H9 (cell line): ENCODE measurements around the gene GSPT2. TPM values are rescaled to one million over a fixed set of nuclear protein-coding genes. Genes with fewer than 3 reads are reported as not detected.

Experiments
- DNase-seq: peaks from one replicate; pipeline ENCODE4 v3.0.0-alpha.2; 2017
- H2AFZ ChIP-seq: one replicate; pipeline ENCODE4 v1.6.1; 2013; ENCODE audit warnings: mild to moderate bottlenecking, low read length, control low read depth, moderate library complexity
- H2AK5ac ChIP-seq: 2 replicates; pipeline ENCODE4 v1.6.1; 2013; ENCODE audit warnings: low read length, control low read depth, mixed read lengths; ENCODE audit not compliant: insufficient read length
- H2BK120ac ChIP-seq: one replicate; pipeline ENCODE4 v1.6.1; 2013; ENCODE audit warnings: low read depth, mild to moderate bottlenecking, low read length, control low read depth, inconsistent platforms; ENCODE audit not compliant: poor library complexity, severe bottlenecking
- H2BK12ac ChIP-seq: 2 replicates; pipeline ENCODE4 v1.6.1; 2013; ENCODE audit warnings: low read length, control low read depth, mixed read lengths, low read depth; ENCODE audit not compliant: insufficient read length
- H2BK15ac ChIP-seq: 2 replicates; pipeline ENCODE4 v1.6.1; 2013; ENCODE audit warnings: low read depth, low read length, control low read depth
- H2BK20ac ChIP-seq: one replicate; pipeline ENCODE4 v1.6.1; 2013; ENCODE audit warnings: low read depth, mild to moderate bottlenecking, low read length, control low read depth, inconsistent platforms; ENCODE audit not compliant: poor library complexity, severe bottlenecking
- H2BK5ac ChIP-seq: 2 replicates; pipeline ENCODE4 v1.6.1; 2013; ENCODE audit warnings: low read length, control low read depth, mixed read lengths; ENCODE audit not compliant: insufficient read length
- H3K14ac ChIP-seq: 2 replicates; pipeline ENCODE4 v1.6.1; 2013; ENCODE audit warnings: low read length, control low read depth; ENCODE audit not compliant: insufficient read depth
- H3K18ac ChIP-seq: 2 replicates; pipeline ENCODE4 v1.6.1; 2013; ENCODE audit warnings: low read depth, mild to moderate bottlenecking, mixed read lengths, low read length, control low read depth; ENCODE audit not compliant: insufficient read length
- H3K23ac ChIP-seq: 2 replicates; pipeline ENCODE4 v1.6.1; 2013; ENCODE audit warnings: low read length, control low read depth, mixed read lengths, low read depth; ENCODE audit not compliant: insufficient read length
- H3K23me2 ChIP-seq: 2 replicates; pipeline ENCODE4 v1.6.1; 2013; ENCODE audit warnings: low read depth, mild to moderate bottlenecking, mixed read lengths, low read length, control low read depth; ENCODE audit not compliant: insufficient read length, poor library complexity, severe bottlenecking
- H3K27ac ChIP-seq: 2 replicates; pipeline ENCODE4 v1.5.1; 2013; ENCODE audit warnings: low read length, control low read depth, mixed read lengths, low read depth; ENCODE audit not compliant: insufficient read length
- H3K27me3 ChIP-seq: 2 replicates; pipeline ENCODE4 v1.6.1; 2013; ENCODE audit warnings: low read length, control low read depth, inconsistent platforms; ENCODE audit not compliant: insufficient read depth
- H3K4ac ChIP-seq: 2 replicates; pipeline ENCODE4 v1.6.1; 2013; ENCODE audit warnings: low read depth, mild to moderate bottlenecking, control low read depth, inconsistent platforms, low read length, moderate library complexity
- H3K4me1 ChIP-seq: 2 replicates; pipeline ENCODE4 v1.6.1; 2013; ENCODE audit warnings: low read length, control low read depth, inconsistent platforms; ENCODE audit not compliant: insufficient read depth
- H3K4me2 ChIP-seq: 2 replicates; pipeline ENCODE4 v1.6.1; 2013; ENCODE audit warnings: low read length, control low read depth, mixed read lengths; ENCODE audit not compliant: insufficient read length, insufficient read depth
- H3K56ac ChIP-seq: 2 replicates; pipeline ENCODE4 v1.6.1; 2013; ENCODE audit warnings: low read depth, mild to moderate bottlenecking, mixed read lengths, low read length, control low read depth; ENCODE audit not compliant: insufficient read length
- H3K79me1 ChIP-seq: 2 replicates; pipeline ENCODE4 v1.6.1; 2013; ENCODE audit warnings: low read depth, mild to moderate bottlenecking, moderate library complexity, low read length, control low read depth, inconsistent platforms; ENCODE audit not compliant: insufficient read depth, poor library complexity, severe bottlenecking
- H3K79me2 ChIP-seq: 2 replicates; pipeline ENCODE4 v1.6.1; 2013; ENCODE audit warnings: low read length, control low read depth, inconsistent platforms; ENCODE audit not compliant: insufficient read depth
- H3K9ac ChIP-seq: 2 replicates; pipeline ENCODE4 v1.6.1; 2013; ENCODE audit warnings: low read length, control low read depth, mixed read lengths; ENCODE audit not compliant: insufficient read length; ENCODE audit errors: extremely low read depth
- H3K9me3 ChIP-seq: one replicate; pipeline ENCODE4 v1.6.1; 2013; ENCODE audit warnings: low read depth, low read length, inconsistent platforms; ENCODE audit not compliant: control insufficient read depth
- H3T11ph ChIP-seq: one replicate; pipeline ENCODE4 v1.6.1; 2013; ENCODE audit warnings: mild to moderate bottlenecking, low read length, control low read depth, inconsistent platforms
- H4K20me1 ChIP-seq: one replicate; pipeline ENCODE4 v1.6.1; 2013; ENCODE audit not compliant: control insufficient read depth, insufficient read length, insufficient read depth
- H4K5ac ChIP-seq: 2 replicates; pipeline ENCODE4 v1.6.1; 2013; ENCODE audit warnings: low read depth, mild to moderate bottlenecking, mixed read lengths, low read length, control low read depth; ENCODE audit not compliant: insufficient read length
- H4K8ac ChIP-seq: replicated peaks from 2 replicates; pipeline ENCODE4 v1.6.1; 2013; ENCODE audit warnings: low read length, control low read depth, mixed read lengths, low read depth; ENCODE audit not compliant: insufficient read length
- H4K91ac ChIP-seq: 2 replicates; pipeline ENCODE4 v1.6.1; 2013; ENCODE audit warnings: low read depth, mild to moderate bottlenecking, moderate library complexity, mixed read lengths, low read length, control low read depth; ENCODE audit not compliant: insufficient read length
- H3K27ac Mint-ChIP-seq, 3 experiments: 2 replicates in 2 of 3; 3 replicates in 1 of 3; pipeline ENCODE4 v1.8.0; 2020 to 2021; ENCODE audit warnings: mixed read lengths in 3 of 3, mild to moderate bottlenecking in 1 of 3, moderate library complexity in 1 of 3
- H3K27me3 Mint-ChIP-seq: 2 replicates; pipeline ENCODE4 v1.8.0; 2021; ENCODE audit warnings: low read depth, mild to moderate bottlenecking, moderate library complexity, mixed read lengths
- H3K36me3 Mint-ChIP-seq, 3 experiments: 2 replicates in 2 of 3; 3 replicates in 1 of 3; pipeline ENCODE4 v1.8.0; 2020 to 2021; ENCODE audit warnings: low read depth in 3 of 3, mixed read lengths in 3 of 3; ENCODE audit not compliant: insufficient read depth in 1 of 3
- H3K4me1 Mint-ChIP-seq, 2 experiments: 2 replicates each; pipeline ENCODE4 v1.8.0; 2020; ENCODE audit warnings: mixed read lengths in 2 of 2
- H3K4me3 Mint-ChIP-seq, 2 experiments: 2 replicates in 1 of 2; 3 replicates in 1 of 2; pipeline ENCODE4 v1.8.0; 2020 to 2021; ENCODE audit warnings: mild to moderate bottlenecking in 2 of 2, mixed read lengths in 2 of 2, moderate library complexity in 1 of 2
- H3K9me3 Mint-ChIP-seq, 2 experiments: 2 replicates in 1 of 2; 3 replicates in 1 of 2; pipeline ENCODE4 v1.8.0; 2020; ENCODE audit warnings: mild to moderate bottlenecking in 2 of 2, mixed read lengths in 2 of 2, moderate library complexity in 1 of 2
- WGBS: extraction: QIAGEN DNeasy Blood & Tissue Kit; methylation state at CpG from one replicate; pipeline ENCODE4 v1.1.7; 2013; ENCODE audit warnings: missing lambda C conversion rate, low lambda C conversion rate, mixed read lengths; ENCODE audit not compliant: insufficient read length; ENCODE audit errors: extremely low coverage; 5-methylcytosine and 5-hydroxymethylcytosine counted together
- total RNA-seq: library from RNA; stranded (reverse); gene quantifications from 2 replicates; pipeline ENCODE4 v1.2.1, GENCODE V29; 2021
- TF ChIP-seq, protein P1 (sequence below): fragments of 200-600 bp; sonication (generic); conservative IDR thresholded peaks from 3 replicates; pipeline ENCODE4 v1.8.0; 2021; ENCODE audit warnings: antibody characterized with exemption, mild to moderate bottlenecking

The GSPT2 gene
- total RNA-seq, 1 experiment from 2014 or later, result 53.2 TPM

DNA sequence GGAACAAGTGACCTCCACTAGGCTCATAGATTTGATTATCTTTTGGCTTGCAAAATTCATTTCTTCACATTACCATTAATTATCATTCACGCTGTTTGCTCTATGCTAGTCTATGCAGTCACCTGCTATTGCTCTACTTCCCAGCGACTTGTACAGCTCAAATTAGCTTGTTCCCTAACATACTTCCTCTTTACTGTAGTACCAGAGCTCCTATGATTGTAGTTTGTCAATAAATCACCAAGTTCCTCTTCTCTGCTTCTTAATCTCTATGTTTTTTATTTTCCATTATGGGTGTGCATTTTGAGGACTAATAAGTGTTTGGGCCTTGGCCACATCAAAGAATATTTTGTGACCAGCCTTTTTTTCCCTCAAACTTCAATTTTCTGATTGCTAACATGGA lies 6.2 kb upstream of the GSPT2 start:
- Histone ChIP-seq H3K9me3 (no peaks in the 10 kb centered on the region), H2BK5ac (no peak overlapping the region), H3T11ph (no peak overlapping the region), H3K4me1 (no peaks in the 10 kb centered on the region), H3K79me1 (no peaks in the 10 kb centered on the region), H2BK120ac (no peak overlapping the region), H2BK12ac (no peak overlapping the region), H3K4ac (no peak overlapping the region), H4K5ac (no peak overlapping the region), H4K20me1 (no peaks in the 10 kb centered on the region), H3K23ac (no peak overlapping the region), H3K9ac (no peak overlapping the region), H2AFZ (no peak overlapping the region), H3K23me2 (no peaks in the 10 kb centered on the region), H3K79me2 (no peaks in the 10 kb centered on the region), H3K18ac (no peak overlapping the region), H2AK5ac (no peak overlapping the region), H3K14ac (no peak overlapping the region), H3K27me3 (no peaks in the 10 kb centered on the region), H4K8ac (no peak overlapping the region), H3K4me2 (no peak overlapping the region), H2BK20ac (no peak overlapping the region), H4K91ac (no peak overlapping the region), H2BK15ac (no peak overlapping the region), H3K27ac (no peak overlapping the region), H3K56ac (no peak overlapping the region)
- no peak overlapping the region for H3K4me3 Mint-ChIP-seq
- H3K27me3 Mint-ChIP-seq, result peaks cover 1% of the 10 kb centered on the region; the same call in 1 of the 2 replicates
- peaks cover 45 to 59% of the 10 kb centered on the region in 2 experiments for H3K9me3 Mint-ChIP-seq
- H3K36me3 Mint-ChIP-seq, result peaks cover 0 to under 1% (median 0%) of the 10 kb centered on the region in 3 experiments; a peak in 1 of 7 replicates
- no CpG with 5 or more reads among the region's 2 CpGs for WGBS
- no peak for DNase-seq
- peaks cover 7 to 10% of the 10 kb centered on the region in 2 experiments for H3K4me1 Mint-ChIP-seq
- H3K27ac Mint-ChIP-seq, result no peak overlapping the region
- TF ChIP-seq, protein P1, sequence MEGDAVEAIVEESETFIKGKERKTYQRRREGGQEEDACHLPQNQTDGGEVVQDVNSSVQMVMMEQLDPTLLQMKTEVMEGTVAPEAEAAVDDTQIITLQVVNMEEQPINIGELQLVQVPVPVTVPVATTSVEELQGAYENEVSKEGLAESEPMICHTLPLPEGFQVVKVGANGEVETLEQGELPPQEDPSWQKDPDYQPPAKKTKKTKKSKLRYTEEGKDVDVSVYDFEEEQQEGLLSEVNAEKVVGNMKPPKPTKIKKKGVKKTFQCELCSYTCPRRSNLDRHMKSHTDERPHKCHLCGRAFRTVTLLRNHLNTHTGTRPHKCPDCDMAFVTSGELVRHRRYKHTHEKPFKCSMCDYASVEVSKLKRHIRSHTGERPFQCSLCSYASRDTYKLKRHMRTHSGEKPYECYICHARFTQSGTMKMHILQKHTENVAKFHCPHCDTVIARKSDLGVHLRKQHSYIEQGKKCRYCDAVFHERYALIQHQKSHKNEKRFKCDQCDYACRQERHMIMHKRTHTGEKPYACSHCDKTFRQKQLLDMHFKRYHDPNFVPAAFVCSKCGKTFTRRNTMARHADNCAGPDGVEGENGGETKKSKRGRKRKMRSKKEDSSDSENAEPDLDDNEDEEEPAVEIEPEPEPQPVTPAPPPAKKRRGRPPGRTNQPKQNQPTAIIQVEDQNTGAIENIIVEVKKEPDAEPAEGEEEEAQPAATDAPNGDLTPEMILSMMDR, result no peak
